Body of pancreas (tissue), 4 donors: ENCODE results near the gene CYB5RL.

Source experiments
- CTCF ChIP-seq, 7 experiments: fragments of 450-650 bp in 4 of 7; fragments of 200-600 bp in 3 of 7; sonication (generic) in 3 of 7; IDR thresholded peaks; one replicate each; pipeline ENCODE4 v1.5.1; 2016 to 2019; ENCODE audit warnings: antibody characterized with exemption in 7 of 7
- POLR2A ChIP-seq, 3 donors: fragments of 450-650 bp; IDR thresholded peaks; one replicate each; pipeline ENCODE4 v1.6.1; 2016; ENCODE audit warnings: antibody characterized with exemption in 3 of 3, mild to moderate bottlenecking in 2 of 3

DNA sequence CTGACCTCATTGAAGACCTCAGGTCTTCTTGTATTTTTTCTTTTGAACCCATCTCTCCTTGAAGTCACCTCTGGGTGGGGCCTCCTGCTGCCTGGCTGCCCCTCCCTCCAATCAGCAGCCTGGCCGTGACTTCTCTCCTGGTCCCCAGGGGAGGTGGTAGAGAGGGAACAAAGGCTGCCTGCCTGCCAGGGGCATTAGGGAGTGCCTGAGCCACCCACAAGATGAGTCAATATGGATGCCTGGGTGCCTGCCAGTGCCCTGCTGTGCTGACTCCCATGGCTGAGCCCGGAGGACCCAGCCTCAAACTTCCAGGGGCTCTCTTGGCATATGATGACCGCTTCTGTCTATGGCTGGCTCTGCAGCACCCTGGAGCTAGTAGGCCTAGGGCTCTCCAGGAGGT, 41.8 kb downstream of the CYB5RL start:
- TF ChIP-seq CTCF (IDR thresholded peaks at IDR 0.05) = no peak
- TF ChIP-seq POLR2A (IDR thresholded peaks at IDR 0.05) = no peak
